Calu3 (cell line): Measurements from ENCODE around the gene RHOH. TPM values are rescaled to one million over a fixed set of nuclear protein-coding genes. Genes with fewer than 3 reads are reported as not detected.

Experiments
- BruUV-seq: library from RNA; stranded (reverse); fragments of 400-500 nt; replicated peaks from 2 replicates; lab custom pipeline; 2021; lab: Mats Ljungman, UMichigan
- CTCF ChIA-PET: fragments of 300-600 bp; sonication (Branson Sonifier 250); formaldehyde crosslinking; loops from one replicate; lab custom pipeline; 2022; ENCODE audit warnings: antibody characterized with exemption; lab: Charles Lee
- DNase-seq: peaks from one replicate; pipeline ENCODE4 v3.0.0; 2022
- H3K27ac Mint-ChIP-seq: one replicate; pipeline ENCODE4 v1.8.0; 2022; ENCODE audit warnings: mixed read lengths; ENCODE audit not compliant: unreplicated experiment
- H3K27me3 Mint-ChIP-seq: one replicate; pipeline ENCODE4 v1.8.0; 2022; ENCODE audit warnings: mixed read lengths; ENCODE audit not compliant: unreplicated experiment
- H3K36me3 Mint-ChIP-seq: one replicate; pipeline ENCODE4 v1.8.0; 2022; ENCODE audit warnings: mild to moderate bottlenecking, moderate library complexity, mixed read lengths; ENCODE audit not compliant: insufficient read depth, unreplicated experiment
- H3K4me1 Mint-ChIP-seq: one replicate; pipeline ENCODE4 v1.8.0; 2022; ENCODE audit warnings: mild to moderate bottlenecking, low read depth, mixed read lengths; ENCODE audit not compliant: unreplicated experiment
- H3K4me3 Mint-ChIP-seq: one replicate; pipeline ENCODE4 v1.8.0; 2022; ENCODE audit warnings: mild to moderate bottlenecking, low read depth, moderate library complexity, mixed read lengths; ENCODE audit not compliant: unreplicated experiment
- H3K9me3 Mint-ChIP-seq: one replicate; pipeline ENCODE4 v1.8.0; 2022; ENCODE audit warnings: low read depth, mixed read lengths; ENCODE audit not compliant: unreplicated experiment
- CTCF ChIP-seq: fragments of 200-600 bp; IDR thresholded peaks from one replicate; pipeline ENCODE4 v1.8.0; 2022; ENCODE audit warnings: antibody characterized with exemption; ENCODE audit not compliant: unreplicated experiment
- intact Hi-C: fragments of 100-400 bp; cut with micrococcal nuclease; formaldehyde crosslinking; loops from one replicate; pipeline ENCODE4 v1.10.0; 2022; ENCODE audit not compliant: unreplicated experiment
- total RNA-seq: library from RNA; stranded (reverse); gene quantifications from 2 replicates; pipeline ENCODE4 v1.2.3, GENCODE V29; 2022

The RHOH gene
- total RNA-seq, 1 experiment from 2014 or later: not detected

- Mint-ChIP-seq H3K9me3 (no peaks in the 10 kb centered on the region), H3K4me3 (no peak overlapping the region), H3K36me3 (no peaks in the 10 kb centered on the region), H3K4me1 (no peaks in the 10 kb centered on the region), H3K27ac (no peak overlapping the region), H3K27me3 (no peaks in the 10 kb centered on the region)
- BruUV-seq: no TSS peak
- TF ChIP-seq CTCF: no peak
- CTCF ChIA-PET: interaction anchor here (0.7 kb wide), 1 partner anchor 11 kb away, joined by 8 read pairs; no protein-coding TSS in a partner anchor
- intact Hi-C loops: no loop called here
- DNase-seq: no peak
These were observed 5.1 kb downstream of the RHOH start for GRCh38 chr4:40201898-40202297.

- H3K4me1 Mint-ChIP-seq: no peaks in the 10 kb centered on the region
- CTCF ChIA-PET: interaction anchor here (0.7 kb wide), 1 partner anchor 11 kb away, joined by 8 read pairs; no protein-coding TSS in a partner anchor
- no peaks in the 10 kb centered on the region for H3K27me3 Mint-ChIP-seq
- no peaks in the 10 kb centered on the region for H3K36me3 Mint-ChIP-seq
- DNase-seq: no peak
- no peak overlapping the region for H3K4me3 Mint-ChIP-seq
- no peaks in the 10 kb centered on the region for H3K9me3 Mint-ChIP-seq
- no TSS peak for BruUV-seq
- TF ChIP-seq CTCF: no peak
- no peak overlapping the region for H3K27ac Mint-ChIP-seq
- intact Hi-C loops: no loop called here
These were observed 5.6 kb downstream of the RHOH start for GRCh38 chr4:40202474-40202873.

- CTCF ChIA-PET: interaction anchor here (0.5 kb wide), 1 partner anchor 1106 kb away, joined by 3 read pairs; no protein-coding TSS in a partner anchor
- H3K4me3 Mint-ChIP-seq: no peak overlapping the region
- no peaks in the 10 kb centered on the region for H3K4me1 Mint-ChIP-seq
- no peak overlapping the region for H3K27ac Mint-ChIP-seq
- H3K36me3 Mint-ChIP-seq: no peaks in the 10 kb centered on the region
- no peak for DNase-seq
- no peaks in the 10 kb centered on the region for H3K27me3 Mint-ChIP-seq
- no peak for TF ChIP-seq CTCF
- no TSS peak for BruUV-seq
- no peaks in the 10 kb centered on the region for H3K9me3 Mint-ChIP-seq
- intact Hi-C loops: no loop called here
These were observed 7.9 kb downstream of the RHOH start for GRCh38 chr4:40204507-40205258.

- H3K27ac Mint-ChIP-seq: no peak overlapping the region
- no peak for DNase-seq
- H3K9me3 Mint-ChIP-seq: no peaks in the 10 kb centered on the region
- no peaks in the 10 kb centered on the region for H3K36me3 Mint-ChIP-seq
- H3K4me1 Mint-ChIP-seq: no peaks in the 10 kb centered on the region
- no peaks in the 10 kb centered on the region for H3K27me3 Mint-ChIP-seq
- no TSS peak for BruUV-seq
- no peak overlapping the region for H3K4me3 Mint-ChIP-seq
- CTCF ChIA-PET: interaction anchor here (0.9 kb wide), 1 partner anchor 102 kb away, joined by 3 read pairs; no protein-coding TSS in a partner anchor
- no peak for TF ChIP-seq CTCF
- intact Hi-C loops: no loop called here
These were observed 8.7 kb downstream of the RHOH start for GRCh38 chr4:40205259-40206198.
